GM15510 (cell line): ENCODE measurements around the gene ISX.

Source experiments
- POLR2A ChIP-seq: IDR thresholded peaks from 3 replicates; pipeline ENCODE4 v1.6.1; 2011; ENCODE audit warnings: borderline replicate concordance; ENCODE audit not compliant: insufficient read length; ENCODE audit errors: extremely low read depth

The ISX gene

DNA sequence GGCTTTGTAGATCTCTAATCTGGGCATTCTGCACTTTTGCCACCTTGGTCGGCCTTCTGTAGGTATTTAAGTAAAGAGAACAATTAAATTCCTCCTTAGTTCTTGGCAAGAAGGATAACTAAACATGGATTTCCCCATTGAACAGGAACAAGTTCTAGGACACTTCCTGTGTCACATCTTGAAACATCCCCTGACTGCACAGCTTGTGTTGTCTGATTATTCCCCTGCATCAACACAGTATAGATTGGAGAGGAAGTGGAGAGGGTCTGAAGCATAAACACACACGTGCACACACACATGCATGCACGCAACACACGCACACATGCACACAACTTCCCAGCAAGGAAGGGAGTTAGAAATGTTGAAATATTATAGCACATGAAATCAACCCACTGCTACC, 8.6 kb downstream of the ISX start:
- no peak for TF ChIP-seq POLR2A

- TF ChIP-seq POLR2A: no peak
Measured at GRCh38 chr22:35076630-35077029, 10.7 kb downstream of the ISX start.

GRCh38 chr22:35085621-35086020, 19.7 kb downstream of the ISX start:
- no peak for TF ChIP-seq POLR2A

GRCh38 chr22:35089139-35089538, 23.2 kb downstream of the ISX start:
- TF ChIP-seq POLR2A: no peak

GRCh38 chr22:35092406-35092805, 26.4 kb downstream of the ISX start:
- TF ChIP-seq POLR2A: no peak

DNA sequence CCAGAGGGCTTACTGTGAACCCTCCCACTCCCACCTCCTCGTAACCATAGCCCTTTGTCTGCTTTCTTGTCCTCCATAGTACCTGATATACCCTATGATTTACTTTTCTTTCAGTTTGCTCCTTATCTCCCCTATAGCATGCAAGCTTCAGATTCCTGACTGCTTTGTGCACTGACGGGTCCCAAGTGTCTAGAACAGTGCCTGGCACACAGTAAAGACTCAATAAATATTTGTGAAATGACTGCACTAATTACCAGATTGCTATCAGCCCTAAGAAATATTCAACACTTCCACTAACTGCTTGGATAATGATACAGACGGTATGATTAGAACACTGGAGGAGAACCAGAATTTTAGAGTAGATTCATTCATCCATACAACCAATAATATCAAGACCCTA, 33.0 kb downstream of the ISX start:
- TF ChIP-seq POLR2A: no peak

GRCh38 chr22:35099883-35100282, 33.9 kb downstream of the ISX start:
- TF ChIP-seq POLR2A: no peak

- TF ChIP-seq POLR2A: no peak
Measured at GRCh38 chr22:35102663-35103062, 36.7 kb downstream of the ISX start.

- TF ChIP-seq POLR2A: no peak
Measured at GRCh38 chr22:35103761-35104160, 37.8 kb downstream of the ISX start.

DNA sequence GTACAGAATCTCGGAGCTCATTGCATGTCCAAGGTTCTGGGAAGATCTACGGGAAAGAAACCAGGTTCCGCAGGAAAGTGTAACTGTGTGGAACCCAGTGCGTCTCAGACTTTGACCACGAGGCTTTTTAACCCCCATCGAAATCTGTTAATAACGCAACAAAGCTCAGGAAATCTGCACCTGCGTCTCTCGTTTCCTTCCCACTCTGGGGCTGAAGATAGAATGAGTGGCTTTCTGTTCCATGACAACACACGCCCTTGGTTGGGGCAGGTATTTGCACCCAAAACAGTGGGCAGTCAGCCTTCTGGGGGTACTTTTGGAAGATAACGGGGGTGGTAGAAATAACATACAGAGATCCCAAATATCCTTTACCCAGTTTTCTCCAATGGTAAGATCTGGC, 38.5 kb downstream of the ISX start:
- no peak for TF ChIP-seq POLR2A

GRCh38 chr22:35109616-35110015, 43.7 kb downstream of the ISX start:
- TF ChIP-seq POLR2A: no peak

DNA sequence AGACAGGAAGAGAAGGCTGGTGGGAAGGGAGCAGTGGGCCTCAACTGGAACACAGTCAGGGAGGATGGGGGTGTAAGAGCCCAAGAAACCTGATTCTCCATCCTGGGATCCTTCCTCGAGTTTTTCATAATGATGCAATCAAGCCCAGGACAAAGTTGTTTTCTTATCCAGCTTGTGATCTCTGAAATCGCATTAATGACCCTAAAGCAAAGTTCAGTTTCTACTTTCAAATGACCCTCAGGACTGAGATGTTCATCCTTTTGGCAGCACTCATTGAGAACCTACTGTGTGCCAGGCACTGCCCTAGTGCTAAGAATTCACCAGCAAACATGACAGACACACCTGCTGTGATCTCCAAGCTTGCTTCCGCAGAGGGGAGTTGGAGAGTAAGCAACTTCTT, 45.3 kb downstream of the ISX start:
- TF ChIP-seq POLR2A: no peak

GRCh38 chr22:35113341-35113740, 47.4 kb downstream of the ISX start:
- TF ChIP-seq POLR2A: no peak

GRCh38 chr22:35114131-35114980, 48.4 kb downstream of the ISX start:
- TF ChIP-seq POLR2A: no peak

DNA sequence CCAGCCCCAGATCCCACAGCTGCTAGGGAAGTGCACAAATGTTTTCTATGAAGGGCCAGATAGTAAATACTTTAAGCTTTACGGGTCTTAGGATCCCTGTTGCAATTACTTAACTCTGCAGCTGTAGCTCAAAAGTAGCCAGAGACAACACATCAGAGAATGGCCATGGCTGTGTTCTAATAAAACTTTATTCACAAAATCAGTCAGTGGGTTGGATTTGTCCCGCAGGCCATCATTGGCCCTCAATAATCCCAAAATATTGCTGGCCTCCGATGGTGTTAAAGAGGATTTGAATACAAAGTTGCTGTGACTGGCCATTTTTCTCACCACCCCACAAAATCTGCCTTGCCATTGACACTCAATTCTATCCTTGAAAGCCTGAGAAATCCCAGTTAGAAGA, 49.6 kb downstream of the ISX start:
- TF ChIP-seq POLR2A: no peak

- no peak for TF ChIP-seq POLR2A
Measured at GRCh38 chr22:35116269-35116668, 50.3 kb downstream of the ISX start.
